ENCODE measurements around the gene RAD51B. TPM values are rescaled to one million over a fixed set of nuclear protein-coding genes. Genes with fewer than 3 reads are reported as not detected.

RAD51B gene
- polyA plus RNA-seq, 3 donors = 3.6 to 11.6 (median 9.4) TPM

- no peaks in the 10 kb centered on the region for H3K79me2 ChIP-seq (ENCODE audit: insufficient read depth, low read length)
- no peak overlapping the region for H3K27ac ChIP-seq (ENCODE audit: low read depth in 1 of 2, low read length in 2 of 2)
- TF ChIP-seq, protein P1, sequence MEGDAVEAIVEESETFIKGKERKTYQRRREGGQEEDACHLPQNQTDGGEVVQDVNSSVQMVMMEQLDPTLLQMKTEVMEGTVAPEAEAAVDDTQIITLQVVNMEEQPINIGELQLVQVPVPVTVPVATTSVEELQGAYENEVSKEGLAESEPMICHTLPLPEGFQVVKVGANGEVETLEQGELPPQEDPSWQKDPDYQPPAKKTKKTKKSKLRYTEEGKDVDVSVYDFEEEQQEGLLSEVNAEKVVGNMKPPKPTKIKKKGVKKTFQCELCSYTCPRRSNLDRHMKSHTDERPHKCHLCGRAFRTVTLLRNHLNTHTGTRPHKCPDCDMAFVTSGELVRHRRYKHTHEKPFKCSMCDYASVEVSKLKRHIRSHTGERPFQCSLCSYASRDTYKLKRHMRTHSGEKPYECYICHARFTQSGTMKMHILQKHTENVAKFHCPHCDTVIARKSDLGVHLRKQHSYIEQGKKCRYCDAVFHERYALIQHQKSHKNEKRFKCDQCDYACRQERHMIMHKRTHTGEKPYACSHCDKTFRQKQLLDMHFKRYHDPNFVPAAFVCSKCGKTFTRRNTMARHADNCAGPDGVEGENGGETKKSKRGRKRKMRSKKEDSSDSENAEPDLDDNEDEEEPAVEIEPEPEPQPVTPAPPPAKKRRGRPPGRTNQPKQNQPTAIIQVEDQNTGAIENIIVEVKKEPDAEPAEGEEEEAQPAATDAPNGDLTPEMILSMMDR (IDR thresholded peaks at IDR 0.05) = no peak
- no peaks in the 10 kb centered on the region for H3K27me3 ChIP-seq (ENCODE audit: control insufficient read depth in 2 of 2, insufficient read depth in 2 of 2, low read length in 2 of 2)
- no peaks in the 10 kb centered on the region for H3K36me3 ChIP-seq (replicated peaks in 1 of 2; ENCODE audit: control insufficient read depth in 1 of 2, insufficient read depth in 2 of 2, low read length in 2 of 2)
- H3K4me2 ChIP-seq (replicated peaks; ENCODE audit: extremely low read depth, low read length, poor library complexity, severe bottlenecking) = no peak overlapping the region
- peaks cover 39% of the 10 kb centered on the region for H3K4me1 Mint-ChIP-seq
- H3K27me3 Mint-ChIP-seq (ENCODE audit: low read depth in 3 of 3) = peaks cover 0 to 4% (median 0%) of the 10 kb centered on the region in 3 donors
- H3K9me3 ChIP-seq (replicated peaks in 1 of 2; ENCODE audit: control insufficient read depth in 1 of 2, insufficient read depth in 1 of 2, low read length in 2 of 2) = no peaks in the 10 kb centered on the region
- 100% methylated on average over 2 of the region's 2 CpGs for WGBS (ENCODE audit: insufficient coverage)
- intact Hi-C loops (cut with micrococcal nuclease) = loop anchor here in 1 of 2 donors (10.0 kb wide), 1 partner anchor 301 kb away; no protein-coding TSS in a partner anchor
- peaks cover under 1 to 7% of the 10 kb centered on the region in 2 donors for H3K36me3 Mint-ChIP-seq
- H3K9me3 Mint-ChIP-seq = peaks cover 0 to 4% (median 0%) of the 10 kb centered on the region in 7 donors
- no peak overlapping the region for H3K27ac Mint-ChIP-seq
- peaks cover 33 to 35% of the 10 kb centered on the region in 2 donors for H3K4me1 ChIP-seq (ENCODE audit: control insufficient read depth in 1 of 2, insufficient read depth in 2 of 2, low read length in 2 of 2)
- no peak overlapping the region for H2AFZ ChIP-seq (ENCODE audit: insufficient read depth, low read depth, low read length, poor library complexity, severe bottlenecking)
- no peak for DNase-seq
- no peak overlapping the region for H3K4me3 Mint-ChIP-seq
- H4K20me1 ChIP-seq (ENCODE audit: insufficient read depth, low read length) = no peaks in the 10 kb centered on the region
- no peak overlapping the region for H3K4me3 ChIP-seq (replicated peaks in 1 of 3; ENCODE audit: low read depth in 2 of 3, low read length in 3 of 3)
- H3K9ac ChIP-seq (ENCODE audit: insufficient read depth, low read length, poor library complexity, severe bottlenecking) = no peak overlapping the region
Observed at GRCh38 chr14:68264260-68264569, 444.6 kb downstream of the RAD51B start.

DNA sequence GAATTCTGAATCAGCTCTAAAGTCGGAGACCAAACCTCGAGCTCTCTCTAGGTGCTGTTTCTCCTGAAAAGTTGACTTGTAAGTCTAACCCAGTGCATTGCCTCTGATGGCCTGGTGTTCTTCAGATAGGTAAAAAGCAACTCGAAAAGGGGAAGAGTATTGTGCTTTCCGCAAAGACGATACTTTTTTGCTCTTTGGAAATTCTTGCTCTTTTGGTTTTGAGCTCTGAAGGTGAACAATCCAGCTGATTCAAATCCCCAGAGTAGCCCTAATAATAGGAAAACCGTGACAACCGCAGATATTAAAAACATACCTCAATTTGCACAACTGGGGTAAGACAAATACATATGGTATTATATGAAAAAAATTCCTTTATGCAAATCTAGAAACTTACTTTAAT, 447.4 kb downstream of the RAD51B start:
- Mint-ChIP-seq H3K27me3 (ENCODE audit: low read depth in 3 of 3) (peaks cover 0 to 1% (median 0%) of the 10 kb centered on the region in 3 donors), H3K4me3 (no peak overlapping the region), H3K4me1 (peaks cover 55% of the 10 kb centered on the region), H3K36me3 (peaks cover 7 to 13% of the 10 kb centered on the region in 2 donors), H3K9me3 (peaks cover 0 to 6% (median 0%) of the 10 kb centered on the region in 7 donors), H3K27ac (peak overlapping the region in 6 of 7 donors; percentile 53 to 95 (median 91))
- Histone ChIP-seq H3K27me3 (ENCODE audit: control insufficient read depth in 2 of 2, insufficient read depth in 2 of 2, low read length in 2 of 2) (no peaks in the 10 kb centered on the region), H2AFZ (ENCODE audit: insufficient read depth, low read depth, low read length, poor library complexity, severe bottlenecking) (peak overlapping the region; percentile 54), H3K4me3 (replicated peaks in 1 of 3; ENCODE audit: low read depth in 2 of 3, low read length in 3 of 3) (peak overlapping the region in 1 of 3 experiments; percentile 46), H3K4me1 (ENCODE audit: control insufficient read depth in 1 of 2, insufficient read depth in 2 of 2, low read length in 2 of 2) (peaks cover 54 to 63% of the 10 kb centered on the region in 2 donors), H3K36me3 (replicated peaks in 1 of 2; ENCODE audit: control insufficient read depth in 1 of 2, insufficient read depth in 2 of 2, low read length in 2 of 2) (no peaks in the 10 kb centered on the region), H3K9ac (ENCODE audit: insufficient read depth, low read length, poor library complexity, severe bottlenecking) (no peak overlapping the region), H3K4me2 (replicated peaks; ENCODE audit: extremely low read depth, low read length, poor library complexity, severe bottlenecking) (no peak overlapping the region), H3K79me2 (ENCODE audit: insufficient read depth, low read length) (no peaks in the 10 kb centered on the region), H3K9me3 (replicated peaks in 1 of 2; ENCODE audit: control insufficient read depth in 1 of 2, insufficient read depth in 1 of 2, low read length in 2 of 2) (no peaks in the 10 kb centered on the region), H4K20me1 (ENCODE audit: insufficient read depth, low read length) (no peaks in the 10 kb centered on the region), H3K27ac (ENCODE audit: low read depth in 1 of 2, low read length in 2 of 2) (peak overlapping the region in 1 of 2 donors; percentile 90)
- WGBS (ENCODE audit: insufficient coverage) = 95% methylated on average over 2 of the region's 7 CpGs
- intact Hi-C loops (cut with micrococcal nuclease) = loop anchor here in 1 of 2 donors (10.0 kb wide), 1 partner anchor 298 kb away; no protein-coding TSS in a partner anchor
- no peak for DNase-seq
- TF ChIP-seq, protein P1 (IDR thresholded peaks at IDR 0.05) = no peak
